Middle frontal gyrus (tissue), 1 donor: ENCODE data around the gene REG4.
"Not testable (repeated sequence)": the region's sequence is repeated elsewhere in the genome, so short reads cannot be mapped to it uniquely, and the experiment has no call there.

Experiments used
- DNase-seq: peaks from one replicate; pipeline ENCODE4 v3.0.0-alpha.2; 2015; ENCODE audit warnings: low spot score; ENCODE audit errors: extremely low spot score

The REG4 gene

DNA sequence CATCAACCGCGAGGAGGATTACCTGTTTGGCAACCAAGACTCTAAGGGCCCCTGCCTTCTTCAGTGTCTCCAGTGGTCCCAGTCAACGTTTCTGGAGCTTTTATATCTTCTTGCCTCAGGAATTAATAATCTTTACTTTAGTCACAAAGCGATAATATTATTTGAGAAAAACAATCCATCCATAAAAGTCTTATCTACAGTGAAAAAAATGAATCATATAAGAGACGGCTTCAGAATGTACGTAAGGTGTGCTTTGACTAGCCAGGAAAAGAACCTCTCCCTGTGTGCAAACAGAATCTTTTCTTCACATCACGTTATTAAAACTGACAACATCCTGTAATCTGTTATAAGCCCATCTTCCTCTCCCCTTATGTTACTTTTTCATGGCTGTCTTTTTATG is at the start of gene REG4:
Gene REG4, minus strand, starts transcription at position 74 of the 400 bp plus-strand sequence. CDS start 2,691 bp downstream, outside the sequence.
- no peak for DNase-seq

DNA sequence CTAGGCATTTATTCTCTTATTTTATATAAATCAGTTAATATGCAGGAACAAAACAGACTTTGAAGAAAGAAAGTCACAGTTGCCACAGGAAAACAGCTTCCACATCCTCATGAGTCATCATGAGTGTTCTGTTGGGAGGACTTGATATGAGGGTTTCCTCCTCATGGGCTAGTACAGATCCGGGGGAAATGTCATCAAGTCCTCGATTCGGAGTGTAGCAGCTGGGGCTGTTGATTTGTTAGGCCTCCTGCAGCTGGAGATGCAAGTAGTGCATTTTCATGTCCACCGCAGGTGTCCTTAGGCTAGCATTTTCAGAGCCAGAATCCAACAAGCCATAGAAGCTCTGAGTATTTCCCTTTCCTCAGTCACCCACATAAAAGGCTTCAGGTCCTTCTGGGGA is 48.4 kb upstream of the REG4 start:
- no peak for DNase-seq

DNA sequence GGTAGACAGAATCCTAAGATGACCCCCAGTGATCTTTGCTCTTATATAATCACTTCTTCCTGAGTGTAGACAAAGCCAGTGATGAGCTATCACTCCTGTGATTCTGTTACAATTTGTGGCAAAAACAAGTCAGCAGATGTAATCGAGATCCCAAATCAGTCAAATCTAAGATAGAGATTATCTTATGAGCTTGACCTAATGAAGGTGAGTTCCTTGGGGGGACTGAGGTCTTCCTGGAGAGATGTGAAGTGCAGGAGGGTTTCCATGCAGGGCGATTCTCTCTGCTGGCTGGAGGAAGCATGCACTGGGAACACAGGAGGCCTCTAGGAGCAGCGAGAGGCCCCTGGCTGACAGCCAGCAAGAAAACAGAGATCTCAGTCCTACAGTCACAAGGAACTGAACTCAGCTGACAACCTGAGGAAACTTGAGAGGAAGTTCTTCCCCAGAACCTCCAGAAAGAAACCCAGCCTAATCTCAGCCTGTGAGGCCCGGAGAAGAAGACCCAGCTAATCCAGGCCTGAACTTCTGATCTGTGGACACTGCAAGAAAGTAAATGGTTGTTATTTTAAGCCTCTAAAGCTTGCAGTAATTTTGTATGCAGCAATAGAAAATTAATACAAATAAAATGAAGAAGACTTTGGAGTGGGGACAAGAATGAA is 47.4 kb upstream of the REG4 start:
- DNase-seq, result not testable (repeated sequence)

DNA sequence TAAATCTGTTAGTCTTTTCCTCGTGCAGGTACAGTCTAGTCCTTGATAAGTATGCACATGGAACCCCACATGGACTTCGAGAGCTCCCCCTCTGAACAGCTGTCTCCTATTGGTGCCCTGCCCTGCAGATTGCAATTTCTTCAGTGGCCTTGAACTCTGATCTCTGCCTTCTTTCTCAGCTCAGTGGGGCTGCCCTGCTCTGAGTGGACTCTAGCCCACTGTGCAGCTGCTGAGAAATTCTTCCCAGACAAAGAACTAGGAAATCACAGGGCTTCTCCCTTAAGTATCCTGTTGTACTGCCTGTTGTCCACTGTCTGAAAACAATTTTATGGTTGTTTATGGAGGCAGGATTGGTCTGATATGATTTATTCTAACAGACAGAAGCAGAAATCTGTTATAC is 46.9 kb upstream of the REG4 start:
- DNase-seq, result no peak

DNA sequence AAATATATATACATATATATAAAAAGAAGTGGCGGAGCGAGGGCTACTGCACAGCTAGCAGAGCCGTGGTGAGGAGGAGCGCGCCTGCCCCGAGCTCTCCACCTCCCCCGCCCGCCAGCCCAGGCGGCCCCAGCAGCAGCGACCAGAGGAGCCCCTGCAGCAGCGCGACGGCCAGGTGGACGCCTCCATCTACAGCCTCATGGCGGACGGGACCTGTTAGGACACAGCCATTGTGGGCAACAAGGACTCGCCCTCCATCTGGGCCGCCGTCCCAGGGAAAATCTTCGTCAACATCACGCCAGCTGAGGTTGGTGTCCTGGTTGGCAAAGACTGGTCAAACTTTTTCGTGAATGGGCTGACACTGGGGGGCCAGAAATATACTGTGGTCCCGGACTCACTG is 41.9 kb upstream of the REG4 start:
- DNase-seq, result no peak

DNA sequence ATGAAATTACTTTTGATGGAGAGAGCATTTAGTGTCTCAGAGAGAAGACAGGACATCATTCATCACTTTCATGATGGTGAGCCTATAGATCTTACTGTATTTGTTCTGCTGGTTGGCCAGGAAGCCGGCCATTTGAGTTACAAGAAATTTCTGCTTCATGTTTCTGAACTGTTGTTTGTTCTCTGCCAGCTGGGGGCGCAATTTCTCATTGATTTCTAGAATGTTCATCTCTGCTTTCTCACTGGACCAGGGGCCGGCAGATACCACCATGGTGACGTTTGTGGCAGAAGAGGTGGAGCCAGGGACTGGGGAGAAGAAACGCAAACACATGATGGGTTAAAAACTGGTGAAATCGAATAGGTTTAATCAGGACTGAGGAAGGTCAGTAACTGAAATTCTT is 32.9 kb upstream of the REG4 start:
- DNase-seq, result not testable (repeated sequence)

DNA sequence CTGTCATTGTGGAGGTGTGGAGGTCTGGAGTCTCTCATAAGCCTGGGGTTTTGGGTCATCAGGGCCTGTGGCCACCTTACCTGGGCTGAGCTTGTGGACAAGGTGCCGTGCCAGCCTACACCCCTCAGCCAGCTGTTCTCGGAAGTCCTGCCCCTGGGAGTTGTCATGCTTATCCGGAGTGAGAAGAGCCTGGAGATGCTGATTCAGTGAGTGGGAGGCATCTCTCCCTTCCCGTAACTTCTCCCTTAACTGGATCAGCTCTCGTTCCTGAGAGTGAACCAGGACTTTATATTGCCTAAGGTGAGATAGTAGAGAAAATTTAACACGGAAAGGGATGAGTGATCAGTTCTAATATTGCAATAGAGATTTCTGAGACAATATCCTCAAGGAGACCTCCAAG is 30.0 kb upstream of the REG4 start:
- DNase-seq, result no peak

DNA sequence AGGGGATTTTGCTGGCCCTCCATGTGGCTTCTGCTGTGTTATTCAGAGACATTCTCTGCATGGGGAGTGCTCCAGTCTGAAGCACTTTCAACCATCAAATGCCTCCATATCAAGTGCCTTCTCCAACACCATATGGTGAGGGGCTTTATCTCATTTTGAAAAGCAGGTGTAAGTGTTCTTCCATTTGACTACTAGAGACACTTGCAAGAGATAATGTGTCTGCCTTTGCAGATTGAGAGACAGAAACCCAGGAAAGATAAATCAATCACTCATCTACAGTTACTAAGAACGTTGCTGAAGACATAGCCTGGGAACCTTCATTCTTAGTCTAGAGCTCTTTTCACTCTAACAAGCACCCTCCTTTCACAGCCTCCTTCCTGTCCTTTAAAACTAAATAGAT is 29.5 kb upstream of the REG4 start:
- no peak for DNase-seq

DNA sequence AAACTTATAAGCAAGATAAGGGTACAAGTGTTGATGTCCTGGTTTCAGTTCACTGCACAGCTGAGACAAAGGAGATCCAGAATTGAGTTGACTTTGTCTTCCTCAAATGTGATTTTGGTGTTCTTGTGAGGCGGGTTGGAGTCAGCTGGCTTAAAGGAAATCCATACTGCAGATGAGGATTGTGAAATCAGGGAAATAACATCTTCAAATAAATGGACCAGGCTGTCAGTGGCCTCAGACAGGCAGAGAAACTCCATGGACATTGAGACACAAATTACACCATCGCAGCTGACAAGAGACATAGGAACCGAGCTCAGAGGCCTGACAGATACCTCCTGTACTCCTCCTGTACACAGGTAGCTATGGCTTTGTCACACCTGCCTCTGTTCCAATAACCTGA is 27.0 kb upstream of the REG4 start:
- no peak for DNase-seq

DNA sequence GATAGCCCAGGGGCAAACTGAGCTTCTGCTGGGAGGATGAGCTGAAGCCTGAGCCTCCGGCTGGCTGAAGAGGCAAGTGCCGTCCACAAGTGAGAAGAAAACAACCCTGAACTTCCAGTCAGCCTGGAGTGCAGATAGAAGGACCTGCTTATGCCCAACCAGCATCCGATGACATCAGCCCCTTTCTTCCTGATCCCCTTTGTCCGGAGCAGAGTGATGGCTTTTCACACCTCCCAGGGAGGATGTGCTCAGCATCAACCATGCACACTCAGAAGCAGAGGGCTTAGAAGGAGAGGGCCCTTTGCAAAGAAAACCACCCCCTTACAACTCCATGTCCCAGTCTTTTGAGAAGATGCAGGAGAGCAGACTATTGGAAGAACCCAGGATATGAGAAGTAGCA is 23.7 kb upstream of the REG4 start:
- DNase-seq, result no peak

DNA sequence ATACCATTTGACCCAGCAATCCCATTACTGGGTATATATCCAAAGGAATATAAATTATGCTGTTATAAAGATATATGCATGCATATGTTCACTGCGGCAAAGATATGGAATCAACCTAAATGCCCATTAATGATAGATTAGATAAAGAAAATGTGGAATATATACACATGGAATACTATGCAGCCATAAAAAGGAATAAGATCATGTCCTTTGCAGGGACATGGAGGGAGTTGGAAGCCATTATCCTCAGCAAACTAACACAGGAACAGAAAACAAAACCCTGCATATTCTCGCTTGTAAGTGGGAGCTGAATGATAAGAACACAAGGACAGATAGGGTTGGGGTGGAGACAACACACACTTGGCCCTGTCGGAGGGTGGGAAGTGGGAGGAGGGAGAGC is 19.8 kb upstream of the REG4 start:
- no peak for DNase-seq

DNA sequence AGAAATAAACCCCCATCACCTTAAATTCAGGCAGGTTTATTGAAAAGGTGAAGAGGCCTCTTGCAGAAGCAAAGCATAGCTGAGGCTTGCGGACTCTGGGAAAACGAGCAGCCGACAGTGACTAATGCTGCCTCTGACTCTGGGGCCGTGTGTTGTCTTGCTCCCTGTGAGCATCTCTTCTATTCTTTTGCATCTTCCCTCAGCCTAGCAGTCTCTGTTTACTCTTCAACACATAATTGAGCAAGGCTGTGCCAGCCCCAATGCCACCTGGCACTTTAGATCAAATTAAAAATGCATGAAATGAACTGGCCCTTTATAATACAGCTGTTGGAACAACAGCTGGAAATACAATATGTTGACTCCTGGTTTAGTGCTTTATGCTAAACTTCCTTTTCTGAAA is 18.4 kb upstream of the REG4 start:
- no peak for DNase-seq

DNA sequence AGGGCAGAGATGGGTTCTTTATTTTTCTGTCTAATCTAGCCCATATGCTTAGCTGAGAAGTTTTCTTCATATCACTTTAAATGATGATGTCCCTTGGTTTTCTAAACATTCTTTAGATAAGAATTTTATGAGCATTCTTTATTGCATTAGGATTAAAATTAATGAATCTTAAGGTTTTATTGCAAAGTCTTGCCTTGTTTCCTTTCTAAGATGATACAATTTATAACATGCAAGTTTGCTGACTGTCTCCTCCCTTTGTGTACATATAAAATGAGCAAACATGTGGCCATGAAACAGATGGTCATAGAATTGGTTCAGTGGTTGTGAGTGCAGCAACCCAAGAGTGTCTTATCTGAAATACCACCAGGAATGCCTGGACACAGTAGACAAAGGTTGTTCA is 17.7 kb upstream of the REG4 start:
- not testable (repeated sequence) for DNase-seq

DNA sequence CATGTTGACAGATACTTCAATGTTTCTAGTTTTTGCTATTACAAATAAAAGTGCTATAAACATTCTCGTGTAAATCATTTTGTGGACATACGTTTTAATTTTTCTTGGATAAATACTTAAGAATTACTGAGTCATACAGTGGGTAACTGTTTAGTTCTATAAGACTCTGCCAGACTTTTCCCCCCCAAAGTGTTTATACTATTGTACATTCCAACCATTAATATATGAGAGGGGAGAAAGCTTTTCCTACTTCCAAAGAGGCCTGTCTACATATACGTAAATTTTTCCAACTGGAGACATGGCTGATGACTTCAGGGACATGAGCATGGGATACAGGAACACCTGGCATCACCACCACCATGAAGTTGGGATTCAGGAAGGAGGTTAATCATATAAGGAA is 17.0 kb upstream of the REG4 start:
- no peak for DNase-seq

DNA sequence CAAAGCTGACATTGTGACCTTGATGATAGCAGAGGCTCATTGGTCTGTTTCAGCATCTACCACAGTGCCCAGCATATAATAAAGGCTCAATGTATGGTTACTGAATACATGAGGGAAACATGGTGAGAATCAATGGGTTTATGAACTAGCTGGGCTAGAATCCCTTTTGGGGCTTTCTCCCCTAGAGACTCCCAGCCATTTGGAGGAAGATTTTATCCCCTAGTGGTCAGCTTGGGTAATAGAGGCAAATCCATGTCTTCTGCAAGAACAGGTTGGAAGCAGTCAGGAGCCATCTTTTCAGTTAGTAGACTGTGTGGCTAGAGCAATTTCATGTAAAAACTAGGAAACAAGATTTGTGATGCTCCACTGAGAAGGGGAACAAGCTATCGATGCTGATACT is 15.8 kb upstream of the REG4 start:
- no peak for DNase-seq

DNA sequence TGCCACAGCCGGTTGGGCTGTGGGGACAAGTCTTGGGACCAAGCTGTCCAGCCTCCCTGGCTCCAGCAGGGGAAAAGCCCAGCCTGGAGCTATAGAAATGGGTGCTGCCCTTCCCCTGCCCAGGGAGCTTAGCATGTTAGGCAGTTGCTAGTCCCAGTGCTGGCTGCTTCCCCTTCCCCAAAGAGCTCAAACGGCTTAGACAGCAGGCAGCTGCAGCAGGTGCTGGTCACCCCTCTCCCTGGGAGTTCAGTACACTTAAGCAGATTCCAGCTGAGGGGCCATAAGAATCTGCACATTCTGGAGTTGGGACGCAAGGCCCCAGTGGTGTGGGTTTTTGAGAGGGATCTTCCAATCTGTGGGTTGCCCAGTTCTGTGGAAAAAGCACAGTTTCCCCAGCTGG is 11.1 kb upstream of the REG4 start:
- DNase-seq, result no peak

DNA sequence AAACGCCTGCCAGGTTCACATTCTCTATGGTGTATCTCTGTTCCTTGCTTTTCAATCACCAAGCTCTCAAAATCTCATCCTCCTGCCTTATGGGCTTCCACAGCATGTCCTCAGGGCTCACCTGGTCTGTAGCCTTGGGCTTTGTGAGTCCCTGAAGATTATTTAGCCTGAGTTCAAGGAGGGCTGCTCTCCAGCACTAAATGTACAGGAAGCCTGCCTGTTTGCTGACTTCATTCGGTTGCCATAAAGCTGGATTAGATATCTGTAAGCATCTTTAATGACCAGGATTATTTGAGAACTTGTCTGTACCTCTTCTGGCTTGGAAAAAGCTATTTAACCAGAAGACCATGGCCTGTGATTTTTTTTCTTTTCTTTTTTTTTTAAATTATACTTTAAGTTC is 6.9 kb upstream of the REG4 start:
- no peak for DNase-seq

DNA sequence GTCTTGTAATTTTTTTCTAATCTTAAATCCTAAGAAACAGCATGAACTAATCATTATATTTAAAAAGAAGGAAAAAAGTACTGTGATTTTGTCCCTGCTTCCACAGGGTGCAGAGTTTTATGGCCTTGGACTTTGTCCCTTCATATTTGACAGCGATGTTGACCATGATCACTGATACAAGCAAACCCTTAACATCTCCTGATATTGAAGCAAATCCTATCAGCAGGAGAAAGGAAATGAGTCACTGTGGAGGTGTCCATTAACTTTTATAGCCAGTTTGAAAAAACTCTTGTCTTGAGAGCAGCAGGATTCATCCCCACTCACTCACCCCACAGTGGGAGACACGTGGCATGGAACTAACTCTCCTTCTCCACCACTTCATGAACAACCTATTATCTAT is 5.1 kb upstream of the REG4 start:
- no peak for DNase-seq

DNA sequence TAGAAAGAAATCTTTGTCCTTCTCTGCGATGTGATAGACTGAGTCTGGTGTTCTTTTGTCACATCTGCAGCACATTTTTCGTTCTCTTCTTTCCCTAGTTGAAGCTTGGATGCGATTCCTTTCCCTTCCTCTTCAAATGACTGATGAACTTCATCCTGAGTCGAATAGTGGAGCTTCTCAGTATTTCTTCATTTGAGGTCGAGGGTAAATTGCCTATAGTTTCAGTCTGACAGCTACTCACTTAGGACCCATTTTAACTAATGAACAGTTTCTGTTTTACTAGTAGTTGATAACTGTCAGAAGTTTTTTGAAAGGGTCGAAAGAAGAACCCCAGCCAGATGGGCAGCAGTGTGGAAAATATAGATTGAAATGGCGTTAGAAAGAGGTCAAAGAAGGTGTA is 4.7 kb upstream of the REG4 start:
- DNase-seq, result no peak

DNA sequence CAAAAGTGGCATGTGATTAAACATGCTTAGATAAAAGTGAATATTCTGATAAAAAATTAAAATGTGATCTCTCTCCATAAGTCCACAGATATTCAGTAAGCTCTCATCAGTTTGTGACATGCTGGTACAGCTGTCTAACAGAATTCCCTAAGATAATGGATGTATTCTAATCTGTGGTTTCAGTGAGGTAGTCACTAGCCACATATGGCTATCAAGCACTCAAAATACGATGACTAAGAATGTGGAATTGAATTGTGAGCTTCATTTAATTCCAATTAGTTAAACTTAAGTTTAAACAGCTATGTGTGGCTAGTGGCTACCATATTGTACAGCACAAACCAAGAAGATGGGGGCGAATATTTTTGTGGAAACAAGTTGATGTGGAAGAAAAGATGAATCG is 4.1 kb upstream of the REG4 start:
- DNase-seq, result no peak

DNA sequence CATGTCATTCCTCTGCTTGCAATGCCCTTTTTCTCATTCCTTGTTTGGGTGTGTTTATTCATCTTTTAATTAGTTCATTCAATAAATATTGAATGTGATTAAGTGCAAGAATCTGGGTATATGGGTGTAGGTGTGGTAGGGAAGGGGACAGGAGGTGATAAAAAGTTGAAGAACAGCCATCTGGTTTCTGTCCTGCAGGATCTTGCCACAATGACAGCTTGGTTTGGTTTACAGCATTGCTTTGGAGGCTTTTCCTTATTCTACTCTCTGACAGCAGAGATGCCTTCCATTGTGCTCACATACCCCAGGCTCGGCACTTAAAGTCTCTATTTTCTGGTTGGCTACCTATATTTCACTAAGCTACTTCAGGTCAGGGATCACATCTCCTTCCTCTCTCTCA is 3.0 kb upstream of the REG4 start:
- no peak for DNase-seq

DNA sequence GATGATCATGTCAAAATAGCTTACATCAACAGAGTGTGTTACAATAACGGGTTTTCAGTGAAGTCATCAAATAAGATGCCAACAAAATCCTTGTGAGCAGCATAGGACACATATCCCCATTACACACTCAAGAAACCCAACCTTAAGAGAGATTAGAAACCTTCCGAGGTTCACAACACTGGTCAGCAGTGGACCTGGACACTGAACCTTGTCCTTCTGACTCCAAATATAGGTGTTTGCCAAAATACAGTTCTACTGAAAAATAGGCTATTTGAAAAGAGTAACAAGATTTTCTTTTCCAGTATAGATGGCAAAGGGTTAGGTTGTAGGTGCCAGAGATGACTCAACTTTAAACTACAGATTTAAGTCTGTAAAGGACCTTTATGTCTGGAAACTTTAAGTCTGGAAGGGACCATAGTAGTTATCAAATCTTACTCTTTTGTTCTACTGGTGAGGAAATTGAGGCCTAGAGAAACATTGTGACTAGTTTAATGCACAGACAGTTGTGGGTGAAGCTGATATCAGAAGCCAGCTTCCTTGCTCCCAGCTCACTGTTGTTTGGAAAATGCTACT is 811 bp upstream of the REG4 start:
- DNase-seq, result no peak

DNA sequence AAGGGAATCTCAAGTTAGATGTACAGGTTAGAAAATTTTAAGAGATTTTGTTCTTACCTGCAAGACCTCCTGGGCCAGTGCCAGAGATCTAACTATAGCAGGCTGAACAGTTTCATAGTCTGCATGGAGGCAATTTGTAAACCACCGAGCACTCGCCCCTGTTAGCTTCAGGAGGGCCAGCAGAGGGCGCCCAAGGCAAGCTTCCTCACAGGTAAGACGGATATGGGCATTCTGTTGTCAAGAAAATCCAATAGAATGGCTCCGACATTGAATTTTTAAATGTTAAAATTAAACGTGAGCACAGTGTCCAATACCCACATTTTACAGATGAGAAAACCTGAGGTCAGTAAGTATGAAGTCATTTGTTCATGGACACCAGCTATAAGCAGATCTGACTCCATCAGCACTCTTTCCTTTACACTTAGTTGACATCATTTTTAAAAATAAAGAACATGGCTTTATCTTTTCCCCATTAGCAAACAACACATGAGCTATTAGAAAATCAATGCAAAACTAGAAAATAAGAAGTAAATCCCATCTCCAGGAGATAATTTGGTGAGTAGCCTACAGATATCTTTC is 2.2 kb downstream of the REG4 start:
- peak; percentile 64 for DNase-seq
